K562 (cell line): Measurements from ENCODE around the gene RIT2. TPM values are rescaled to one million over a fixed set of nuclear protein-coding genes. Genes with fewer than 3 reads are reported as not detected.

Source experiments
- ATAC-seq: fragments of 200-7000 bp; cut with Tn5 transposase; 3 replicates; pipeline ENCODE4 v1.9.1; 2020; ENCODE audit warnings: moderate library complexity
- BruUV-seq: library from RNA; stranded (reverse); fragments of 400-500 nt; replicated peaks from 2 replicates; lab custom pipeline; 2021; lab: Mats Ljungman, UMichigan
- CTCF ChIA-PET: fragments of 300-600 bp; formaldehyde crosslinking; extraction: SDS; loops from one replicate; lab custom pipeline; 2021; ENCODE audit warnings: low intra/inter-chr PET ratio; lab: Yijun Ruan, JAX
- POLR2A ChIA-PET: fragments of 300-600, 350-650 bp; sonication (Branson Sonifier 250); formaldehyde crosslinking; extraction: SDS; loops from one replicate; lab custom pipeline; 2021; ENCODE audit warnings: antibody characterized with exemption, inconsistent platforms; lab: Yijun Ruan, JAX
- DNase-seq, 4 experiments: peaks; one replicate each; pipeline versions ENCODE4 v3.0.0 to v3.0.0-alpha.2; 2011 to 2018; ENCODE audit warnings: low spot score in 3 of 4, mixed read lengths in 3 of 4; ENCODE audit errors: extremely low read depth in 1 of 4
- FAIRE-seq: peaks from 2 replicates; lab custom pipeline; 2011; peaks lifted over from hg19 to GRCh38; lab: Jason Lieb, UNC
- H2AFZ ChIP-seq: 2 replicates; pipeline ENCODE4 v1.6.0; 2011; ENCODE audit warnings: low read depth, low read length, control low read depth, inconsistent platforms
- H3K27ac ChIP-seq: fragments of 200-600 bp; 3 replicates; pipeline ENCODE4 v1.8.0; 2011; ENCODE audit warnings: low read depth, mild to moderate bottlenecking, control low read depth, inconsistent platforms, low read length, moderate library complexity, mixed read lengths; ENCODE audit errors: extremely low read depth
- H3K27me3 ChIP-seq, 2 experiments: fragments of 300-600 bp in 1 of 2; 2 replicates in 1 of 2; 3 replicates in 1 of 2; pipeline versions ENCODE4 v1.6.0 to v1.8.0; 2011; ENCODE audit warnings: inconsistent platforms in 2 of 2, low read length in 2 of 2, mild to moderate bottlenecking in 1 of 2, mixed read lengths in 1 of 2, moderate library complexity in 1 of 2; ENCODE audit not compliant: control insufficient read depth in 2 of 2, insufficient read depth in 2 of 2
- H3K36me3 ChIP-seq: fragments of 300-600 bp; 3 replicates; pipeline ENCODE4 v1.8.0; 2011; ENCODE audit warnings: mild to moderate bottlenecking, low read length, inconsistent platforms; ENCODE audit not compliant: control insufficient read depth, insufficient read depth
- H3K4me1 ChIP-seq, 2 experiments: fragments of 200-600 bp in 1 of 2; replicated peaks in 1 of 2; 2 replicates in 1 of 2; 3 replicates in 1 of 2; pipeline versions ENCODE4 v1.5.1 to v1.8.0; 2011; ENCODE audit warnings: inconsistent platforms in 2 of 2, low read length in 2 of 2, mild to moderate bottlenecking in 1 of 2, mixed read lengths in 1 of 2, moderate library complexity in 1 of 2; ENCODE audit not compliant: control insufficient read depth in 2 of 2, insufficient read depth in 2 of 2
- H3K4me2 ChIP-seq: 2 replicates; pipeline ENCODE4 v1.6.1; 2011; ENCODE audit warnings: low read length, control low read depth, inconsistent platforms, mixed read lengths; ENCODE audit not compliant: insufficient read depth
- H3K4me3 ChIP-seq: fragments of 200-600 bp; sonication (generic), shearing (Covaris generic); 2 replicates; pipeline ENCODE4 v1.5.1; 2016; ENCODE audit warnings: control low read depth, inconsistent platforms
- H3K79me2 ChIP-seq: fragments of 200-600 bp; 3 replicates; pipeline ENCODE4 v1.8.0; 2011; ENCODE audit warnings: low read length, inconsistent platforms; ENCODE audit not compliant: control insufficient read depth, insufficient read depth
- H3K9ac ChIP-seq, 2 experiments: 2 replicates each; pipeline versions ENCODE4 v1.6.0 to v1.6.1; 2011; ENCODE audit warnings: low read depth in 2 of 2, low read length in 2 of 2, control low read depth in 1 of 2, inconsistent platforms in 1 of 2, mild to moderate bottlenecking in 1 of 2, mixed read lengths in 1 of 2; ENCODE audit not compliant: insufficient read depth in 1 of 2
- H3K9me1 ChIP-seq: one replicate; pipeline ENCODE4 v1.6.0; 2011; ENCODE audit warnings: inconsistent platforms, mild to moderate bottlenecking, low read length, moderate library complexity; ENCODE audit not compliant: control insufficient read depth, insufficient read depth
- H3K9me3 ChIP-seq: replicated peaks from 2 replicates; pipeline ENCODE4 v1.5.1; 2011; ENCODE audit warnings: low read depth, low read length, inconsistent platforms; ENCODE audit not compliant: control insufficient read depth, insufficient read depth
- H4K20me1 ChIP-seq: replicated peaks from 2 replicates; pipeline ENCODE4 v1.6.1; 2011; ENCODE audit warnings: low read length, inconsistent platforms, mixed read lengths; ENCODE audit not compliant: control insufficient read depth, insufficient read depth
- ARNT ChIP-seq, 2 experiments: fragments of 450-650 bp; IDR thresholded peaks; 2 replicates each; pipeline ENCODE4 v1.6.1; 2016; ENCODE audit warnings: mild to moderate bottlenecking in 1 of 2
- BMI1 ChIP-seq: fragments of 150-350 bp; IDR thresholded peaks from 2 replicates; pipeline ENCODE4 v1.6.1; 2014; ENCODE audit warnings: low read length
- BRCA1 ChIP-seq, 2 experiments: fragments of 450-650 bp in 1 of 2; sonication (generic) in 1 of 2; formaldehyde crosslinking in 1 of 2; IDR thresholded peaks; 2 replicates each; pipeline versions ENCODE4 v1.5.0 to v1.6.1; 2017 to 2020; ENCODE audit warnings: mild to moderate bottlenecking in 1 of 2, missing genetic modification reagents in 1 of 2
- CHD2 ChIP-seq: IDR thresholded peaks from 2 replicates; pipeline ENCODE4 v1.6.1; 2011; ENCODE audit warnings: low read depth, low read length
- CREB1 ChIP-seq, 2 experiments: sonication (generic) in 1 of 2; formaldehyde crosslinking in 1 of 2; IDR thresholded peaks; 2 replicates each; pipeline versions ENCODE4 v1.6.1 to v1.8.0; 2012 to 2022; ENCODE audit warnings: inconsistent platforms in 1 of 2, mild to moderate bottlenecking in 1 of 2, missing genetic modification reagents in 1 of 2, moderate library complexity in 1 of 2
- KLF10 ChIP-seq: fragments of 250-450 bp; sonication (Bioruptor Pico); IDR thresholded peaks from 2 replicates; pipeline ENCODE4 v1.6.1; 2021; ENCODE audit warnings: matching md5 sums
- MED1 ChIP-seq: sonication (generic); formaldehyde crosslinking; IDR thresholded peaks from 2 replicates; pipeline ENCODE4 v1.8.1; 2023; ENCODE audit warnings: missing genetic modification reagents, borderline replicate concordance
- MLLT1 ChIP-seq, 2 experiments: fragments of 450-650 bp; IDR thresholded peaks; 2 replicates each; pipeline ENCODE4 v1.6.1; 2016
- MYC ChIP-seq, 2 experiments: fragments of 250-450 bp in 1 of 2; sonication (Bioruptor Pico) in 1 of 2; IDR thresholded peaks; 2 replicates each; pipeline versions ENCODE4 v1.5.1 to v1.6.1; 2012 to 2021; ENCODE audit warnings: low read depth in 2 of 2, borderline replicate concordance in 1 of 2, improper control_type of control experiment in 1 of 2, low read length in 1 of 2, mild to moderate bottlenecking in 1 of 2, moderate library complexity in 1 of 2
- PTRF ChIP-seq: fragments of 450-650 bp; IDR thresholded peaks from 2 replicates; pipeline ENCODE4 v1.6.1; 2016; ENCODE audit warnings: mild to moderate bottlenecking, missing genetic modification characterization, missing compliant biosample characterization
- SRSF9 ChIP-seq: fragments of 200-400 bp; formaldehyde crosslinking; IDR thresholded peaks from 2 replicates; pipeline ENCODE4 v1.6.1; 2017; ENCODE audit warnings: low read depth, low read length, borderline replicate concordance
- ZBTB34 ChIP-seq: fragments of 250-450 bp; sonication (Bioruptor Pico); IDR thresholded peaks from 2 replicates; pipeline ENCODE4 v1.8.0; 2021; ENCODE audit warnings: mild to moderate bottlenecking, moderate library complexity
- ZEB2 ChIP-seq: fragments of 450-650 bp; IDR thresholded peaks from 2 replicates; pipeline ENCODE4 v1.6.1; 2016
- ZNF354B ChIP-seq: fragments of 250-450 bp; sonication (Bioruptor Pico); IDR thresholded peaks from 2 replicates; pipeline ENCODE4 v1.4.0; 2020
- in situ Hi-C: fragments of 300-500 bp; cut with MboI; formaldehyde crosslinking; loops from 4 replicates; pipeline ENCODE4 v1.15.0; 2018; ENCODE audit warnings: inconsistent platforms, mixed read lengths
- intact Hi-C: fragments of 100-400 bp; cut with micrococcal nuclease; formaldehyde crosslinking; loops from 2 replicates; pipeline ENCODE4 v1.14.2; 2022
- polyA plus RNA-seq, 8 experiments: library from polyadenylated mRNA; depleted of rRNA in 4 of 8; stranded (reverse) in 5 of 8; unstranded in 3 of 8; fragments of >200 nt; fragmentation: Nextera tagmentation in 2 of 8; fragmentation: Illumina TruSeq in 1 of 8; extraction: Ambion mirVana in 2 of 8; extraction: Trizol in 1 of 8; gene quantifications; 2 replicates each; pipeline versions ENCODE4 v1.2.1 to v1.2.3, GENCODE V29; 2011 to 2014; ENCODE audit warnings: inconsistent platforms in 1 of 8, missing spikeins in 1 of 8
- total RNA-seq, 7 experiments: library from RNA; depleted of rRNA in 6 of 7; stranded (reverse); fragments of >200 nt in 6 of 7; fragmentation: Illumina TruSeq in 2 of 7; extraction: Trizol in 2 of 7; gene quantifications; 2 replicates each; pipeline versions ENCODE4 v1.2.1 to v1.2.3, GENCODE V29; 2011 to 2021; ENCODE audit warnings: low replicate concordance in 1 of 7
- TF ChIP-seq, protein P1 (sequence below): fragments of 250-450 bp; sonication (Bioruptor Pico); IDR thresholded peaks from 2 replicates; pipeline ENCODE4 v1.8.0; 2022; ENCODE audit warnings: inconsistent platforms, mild to moderate bottlenecking, moderate library complexity, borderline replicate concordance
- TF ChIP-seq, protein P2 (sequence below): fragments of 450-650 bp; IDR thresholded peaks from one replicate; pipeline ENCODE4 v1.6.1; 2018; ENCODE audit warnings: mild to moderate bottlenecking, moderate library complexity; ENCODE audit not compliant: partially characterized antibody

Gene RIT2
- total and polyA plus RNA-seq, 9 of the 15 experiments (the other 6 are each of a cell fraction or from before 2014, with no cell fraction given) = not detected

GRCh38 chr18:42781298-42781815 is 334.1 kb downstream of the RIT2 start (continued):
- TF ChIP-seq KLF10 (CRISPR knock-in tag) (no peak), MLLT1 (IDR thresholded peaks at IDR 0.05) (no peak)
- TF ChIP-seq, protein P1, sequence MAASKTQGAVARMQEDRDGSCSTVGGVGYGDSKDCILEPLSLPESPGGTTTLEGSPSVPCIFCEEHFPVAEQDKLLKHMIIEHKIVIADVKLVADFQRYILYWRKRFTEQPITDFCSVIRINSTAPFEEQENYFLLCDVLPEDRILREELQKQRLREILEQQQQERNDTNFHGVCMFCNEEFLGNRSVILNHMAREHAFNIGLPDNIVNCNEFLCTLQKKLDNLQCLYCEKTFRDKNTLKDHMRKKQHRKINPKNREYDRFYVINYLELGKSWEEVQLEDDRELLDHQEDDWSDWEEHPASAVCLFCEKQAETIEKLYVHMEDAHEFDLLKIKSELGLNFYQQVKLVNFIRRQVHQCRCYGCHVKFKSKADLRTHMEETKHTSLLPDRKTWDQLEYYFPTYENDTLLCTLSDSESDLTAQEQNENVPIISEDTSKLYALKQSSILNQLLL (CRISPR knock-in tag) = no peak
- TF ChIP-seq, all 486 proteins: peak for 0

- in situ Hi-C loops (no loop called here), intact Hi-C loops (no loop called here)
- Histone ChIP-seq H3K27ac (no peak overlapping the region), H3K9ac (no peak overlapping the region), H3K4me3 (no peak overlapping the region), H3K79me2 (no peaks in the 10 kb centered on the region), H3K9me3 (no peaks in the 10 kb centered on the region), H3K9me1 (no peaks in the 10 kb centered on the region), H4K20me1 (no peaks in the 10 kb centered on the region), H3K4me1 (no peaks in the 10 kb centered on the region), H3K27me3 (no peaks in the 10 kb centered on the region), H3K4me2 (no peak overlapping the region), H3K36me3 (no peaks in the 10 kb centered on the region), H2AFZ (no peak overlapping the region)
- DNase-seq = no peak
- CTCF ChIA-PET = no interaction called here
- ATAC-seq = no peak
- no TSS peak for BruUV-seq
- POLR2A ChIA-PET = no interaction called here
- no peak for FAIRE-seq
- no peak for TF ChIP-seq ARNT (IDR thresholded peaks at IDR 0.05)
- no peak for TF ChIP-seq CHD2
- no peak for TF ChIP-seq MED1
- TF ChIP-seq MYC (IDR thresholded peaks at IDR 0.05; ENCODE audit: low read depth, low read length) = no peak
- no peak for TF ChIP-seq MYC (CRISPR knock-in tag; IDR thresholded peaks at IDR 0.05; ENCODE audit: borderline replicate concordance, low read depth)
- TF ChIP-seq BMI1 = no peak
- TF ChIP-seq PTRF (tag) = no peak
- no peak for TF ChIP-seq SRSF9
- TF ChIP-seq ZNF354B (CRISPR knock-in tag) = no peak
- no peak for TF ChIP-seq CREB1 (IDR thresholded peaks at IDR 0.05)
- no peak for TF ChIP-seq CREB1 (CRISPR knock-in tag; IDR thresholded peaks at IDR 0.05)
- TF ChIP-seq BRCA1 (IDR thresholded peaks at IDR 0.05) = no peak
- no peak for TF ChIP-seq BRCA1 (CRISPR knock-in tag; IDR thresholded peaks at IDR 0.05)
- TF ChIP-seq ZBTB34 (CRISPR knock-in tag) = no peak
- TF ChIP-seq ZEB2 = no peak
- TF ChIP-seq, protein P2, sequence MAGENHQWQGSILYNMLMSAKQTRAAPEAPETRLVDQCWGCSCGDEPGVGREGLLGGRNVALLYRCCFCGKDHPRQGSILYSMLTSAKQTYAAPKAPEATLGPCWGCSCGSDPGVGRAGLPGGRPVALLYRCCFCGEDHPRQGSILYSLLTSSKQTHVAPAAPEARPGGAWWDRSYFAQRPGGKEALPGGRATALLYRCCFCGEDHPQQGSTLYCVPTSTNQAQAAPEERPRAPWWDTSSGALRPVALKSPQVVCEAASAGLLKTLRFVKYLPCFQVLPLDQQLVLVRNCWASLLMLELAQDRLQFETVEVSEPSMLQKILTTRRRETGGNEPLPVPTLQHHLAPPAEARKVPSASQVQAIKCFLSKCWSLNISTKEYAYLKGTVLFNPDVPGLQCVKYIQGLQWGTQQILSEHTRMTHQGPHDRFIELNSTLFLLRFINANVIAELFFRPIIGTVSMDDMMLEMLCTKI = no peak
Observed at GRCh38 chr18:42780171-42780570, 335.3 kb downstream of the RIT2 start.
